Smooth muscle cell of the pulmonary artery (primary cell): Measurements from ENCODE around the gene LPAR6. TPM values are rescaled to one million over a fixed set of nuclear protein-coding genes. Genes with fewer than 3 reads are reported as not detected.

Experiments
- total RNA-seq: library from RNA; depleted of rRNA; stranded (reverse); fragments of >200 nt; gene quantifications from 2 replicates; pipeline ENCODE4 v1.2.3, GENCODE V29; 2014

Gene LPAR6
- total RNA-seq: 7.9 and 14.3 TPM in 2 replicates

GRCh38 chr13:48412881-48413351 is at the start of gene LPAR6:
LPAR6 (minus strand) TSS chr13:48413113; CDS start chr13:48412423, 690 bp downstream.

Other genes starting within 250 kb of the LPAR6 start
- gene ITM2B, start 179.9 kb downstream of the LPAR6 start, total RNA-seq: 256 and 340 TPM in 2 replicates
- gene RB1, start 109.4 kb downstream of the LPAR6 start, total RNA-seq: 34.9 and 37.8 TPM in 2 replicates
- gene RCBTB2, start 120.0 kb upstream of the LPAR6 start, total RNA-seq: 9.1 and 13.6 TPM in 2 replicates
- 0.17 and 1.5 TPM in 2 replicates for gene CYSLTR2, start 240.8 kb upstream of the LPAR6 start, total RNA-seq